ENCODE data around the gene MED13L. TPM values are rescaled to one million over a fixed set of nuclear protein-coding genes. Genes with fewer than 3 reads are reported as not detected.

The MED13L gene
- total and polyA plus RNA-seq, 2 donors (not counting 1 experiment from before 2014, with no cell fraction given) = 20.3 to 207 TPM

- Histone ChIP-seq H3K27me3 (replicated peaks in 1 of 4; ENCODE audit: control extremely low read depth in 1 of 4, control insufficient read depth in 3 of 4, insufficient read depth in 4 of 4, low read length in 3 of 4) (no peaks in the 10 kb centered on the region), H3K4me2 (replicated peaks; ENCODE audit: low read depth, low read length, poor library complexity, severe bottlenecking) (no peak overlapping the region), H3K4me1 (ENCODE audit: control insufficient read depth in 2 of 2, insufficient read depth in 2 of 2, low read length in 2 of 2) (peaks cover 5 to 7% of the 10 kb centered on the region in 2 donors), H3K4me3 (ENCODE audit: control extremely low read depth in 1 of 5, extremely low read depth in 1 of 5, insufficient read depth in 1 of 5, low read depth in 2 of 5, low read length in 4 of 5) (no peak overlapping the region), H3K79me2 (ENCODE audit: control insufficient read depth, insufficient read depth, low read length) (peaks cover 66% of the 10 kb centered on the region), H3K36me3 (replicated peaks in 1 of 2; ENCODE audit: control extremely low read depth in 1 of 2, control insufficient read depth in 1 of 2, extremely low read depth in 1 of 2, insufficient read depth in 2 of 2, low read length in 1 of 2) (peaks cover 1 to 4% of the 10 kb centered on the region in 2 experiments), H3K27ac (ENCODE audit: low read length in 2 of 2) (no peak overlapping the region), H4K20me1 (ENCODE audit: control insufficient read depth, insufficient read depth, low read length, poor library complexity, severe bottlenecking) (peaks cover 5% of the 10 kb centered on the region), H2AFZ (ENCODE audit: insufficient read depth, low read depth, low read length, poor library complexity, severe bottlenecking) (no peak overlapping the region), H3K9me3 (ENCODE audit: control extremely low read depth in 1 of 3, control insufficient read depth in 2 of 3, insufficient read depth in 1 of 3, low read length in 2 of 3) (no peaks in the 10 kb centered on the region), H3K9ac (ENCODE audit: low read length) (no peak overlapping the region)
- Mint-ChIP-seq H3K27me3 (no peaks in the 10 kb centered on the region), H3K4me3 (peak overlapping the region; percentile 14), H3K4me1 (peaks cover 32% of the 10 kb centered on the region), H3K9me3 (ENCODE audit: insufficient read depth) (no peaks in the 10 kb centered on the region), H3K27ac (no peak overlapping the region)
- ATAC-seq (ENCODE audit: low read depth) = no peak
- TF ChIP-seq EZH2 (IDR thresholded peaks at IDR 0.05; ENCODE audit: borderline replicate concordance, insufficient read depth, low read depth, low read length, poor library complexity, severe bottlenecking) = no peak
- TF ChIP-seq, protein P1, sequence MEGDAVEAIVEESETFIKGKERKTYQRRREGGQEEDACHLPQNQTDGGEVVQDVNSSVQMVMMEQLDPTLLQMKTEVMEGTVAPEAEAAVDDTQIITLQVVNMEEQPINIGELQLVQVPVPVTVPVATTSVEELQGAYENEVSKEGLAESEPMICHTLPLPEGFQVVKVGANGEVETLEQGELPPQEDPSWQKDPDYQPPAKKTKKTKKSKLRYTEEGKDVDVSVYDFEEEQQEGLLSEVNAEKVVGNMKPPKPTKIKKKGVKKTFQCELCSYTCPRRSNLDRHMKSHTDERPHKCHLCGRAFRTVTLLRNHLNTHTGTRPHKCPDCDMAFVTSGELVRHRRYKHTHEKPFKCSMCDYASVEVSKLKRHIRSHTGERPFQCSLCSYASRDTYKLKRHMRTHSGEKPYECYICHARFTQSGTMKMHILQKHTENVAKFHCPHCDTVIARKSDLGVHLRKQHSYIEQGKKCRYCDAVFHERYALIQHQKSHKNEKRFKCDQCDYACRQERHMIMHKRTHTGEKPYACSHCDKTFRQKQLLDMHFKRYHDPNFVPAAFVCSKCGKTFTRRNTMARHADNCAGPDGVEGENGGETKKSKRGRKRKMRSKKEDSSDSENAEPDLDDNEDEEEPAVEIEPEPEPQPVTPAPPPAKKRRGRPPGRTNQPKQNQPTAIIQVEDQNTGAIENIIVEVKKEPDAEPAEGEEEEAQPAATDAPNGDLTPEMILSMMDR (IDR thresholded peaks at IDR 0.05) = no peak
- 20% methylated on average over 1 of the region's 1 CpG for WGBS (ENCODE audit: insufficient coverage)
- CTCF ChIA-PET = no interaction called here
- intact Hi-C loops (cut with micrococcal nuclease) = no loop called here
- POLR2A ChIA-PET = no interaction called here
- no peak for DNase-seq
Observed at GRCh38 chr12:116087962-116088361, 189.5 kb downstream of the MED13L start.

DNA sequence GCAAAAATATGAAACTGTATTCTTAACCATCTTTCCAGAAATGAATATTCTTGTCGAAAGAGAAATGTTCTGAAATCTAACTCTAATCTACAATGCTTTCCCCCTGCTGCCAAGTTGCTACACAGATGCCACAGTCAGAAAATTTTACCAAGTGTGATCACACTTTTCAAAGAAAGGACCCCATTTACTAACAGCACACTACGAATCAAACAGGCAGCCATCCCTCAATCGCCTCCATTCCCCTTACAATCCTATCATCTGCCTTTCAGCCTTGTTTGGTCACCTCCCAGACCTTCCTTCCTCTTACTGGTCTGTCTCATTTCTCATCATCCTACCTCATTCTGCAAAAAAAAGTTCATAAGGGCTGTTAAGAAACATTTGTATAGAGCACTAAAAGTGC lies 190.1 kb downstream of the MED13L start:
- no peak overlapping the region for H3K4me3 Mint-ChIP-seq
- no peaks in the 10 kb centered on the region for H3K9me3 ChIP-seq (ENCODE audit: control extremely low read depth in 1 of 3, control insufficient read depth in 2 of 3, insufficient read depth in 1 of 3, low read length in 2 of 3)
- H3K79me2 ChIP-seq (ENCODE audit: control insufficient read depth, insufficient read depth, low read length) = peaks cover 65% of the 10 kb centered on the region
- no peaks in the 10 kb centered on the region for H3K9me3 Mint-ChIP-seq (ENCODE audit: insufficient read depth)
- H3K4me1 Mint-ChIP-seq = peaks cover 34% of the 10 kb centered on the region
- peaks cover 5 to 7% of the 10 kb centered on the region in 2 donors for H3K4me1 ChIP-seq (ENCODE audit: control insufficient read depth in 2 of 2, insufficient read depth in 2 of 2, low read length in 2 of 2)
- H2AFZ ChIP-seq (ENCODE audit: insufficient read depth, low read depth, low read length, poor library complexity, severe bottlenecking) = no peak overlapping the region
- no peak overlapping the region for H3K9ac ChIP-seq (ENCODE audit: low read length)
- H3K27ac ChIP-seq (ENCODE audit: low read length in 2 of 2) = no peak overlapping the region
- ChIA-PET CTCF (interaction anchor here (1.0 to 1.2 kb wide), 2 partner anchors 34 to 149 kb away, joined by 4 to 5 read pairs; no protein-coding TSS in a partner anchor), POLR2A (no interaction called here)
- DNase-seq (no peak), ATAC-seq (ENCODE audit: low read depth) (no peak)
- H3K27me3 ChIP-seq (replicated peaks in 1 of 4; ENCODE audit: control extremely low read depth in 1 of 4, control insufficient read depth in 3 of 4, insufficient read depth in 4 of 4, low read length in 3 of 4) = no peaks in the 10 kb centered on the region
- peaks cover 0 to 1% of the 10 kb centered on the region in 2 experiments for H3K36me3 ChIP-seq (replicated peaks in 1 of 2; ENCODE audit: control extremely low read depth in 1 of 2, control insufficient read depth in 1 of 2, extremely low read depth in 1 of 2, insufficient read depth in 2 of 2, low read length in 1 of 2)
- H3K4me3 ChIP-seq (ENCODE audit: control extremely low read depth in 1 of 5, extremely low read depth in 1 of 5, insufficient read depth in 1 of 5, low read depth in 2 of 5, low read length in 4 of 5) = no peak overlapping the region
- intact Hi-C loops (cut with micrococcal nuclease) = no loop called here
- H3K27ac Mint-ChIP-seq = no peak overlapping the region
- 83% methylated on average over 3 of the region's 3 CpGs for WGBS (ENCODE audit: insufficient coverage)
- H4K20me1 ChIP-seq (ENCODE audit: control insufficient read depth, insufficient read depth, low read length, poor library complexity, severe bottlenecking) = peaks cover 5% of the 10 kb centered on the region
- H3K27me3 Mint-ChIP-seq = no peaks in the 10 kb centered on the region
- H3K4me2 ChIP-seq (replicated peaks; ENCODE audit: low read depth, low read length, poor library complexity, severe bottlenecking) = no peak overlapping the region
- no peak for TF ChIP-seq EZH2 (IDR thresholded peaks at IDR 0.05; ENCODE audit: borderline replicate concordance, insufficient read depth, low read depth, low read length, poor library complexity, severe bottlenecking)
- TF ChIP-seq, protein P1 (IDR thresholded peaks at IDR 0.05) = no peak

Measured in B cell (primary cell).